Right renal pelvis (tissue), 4 donors: ENCODE results near the gene PDCL3. TPM values are rescaled to one million over a fixed set of nuclear protein-coding genes. Genes with fewer than 3 reads are reported as not detected.

Source experiments
- DNase-seq, 4 donors: peaks; one replicate each; pipeline ENCODE4 v3.0.0-alpha.2; 2013; ENCODE audit warnings: low read depth in 4 of 4, low spot score in 3 of 4, missing footprints in 1 of 4
- polyA plus RNA-seq, 4 donors: library from polyadenylated mRNA; unstranded; fragments of 120-200 nt; gene quantifications; one replicate each; pipeline ENCODE4 v1.2.1, GENCODE V29; 2013; ENCODE audit not compliant: insufficient read length in 4 of 4

PDCL3 gene
- polyA plus RNA-seq: 10 to 100 TPM; 36.1 to 43.1 (median 39.8) TPM

GRCh38 chr2:100562613-100563406 is at the start of gene PDCL3:
Gene PDCL3 (plus strand): TSS chr2:100562993. CDS start chr2:100563068, 75 bp downstream.
- DNase-seq: peak; percentile 92 to 95 (median 94)

DNA sequence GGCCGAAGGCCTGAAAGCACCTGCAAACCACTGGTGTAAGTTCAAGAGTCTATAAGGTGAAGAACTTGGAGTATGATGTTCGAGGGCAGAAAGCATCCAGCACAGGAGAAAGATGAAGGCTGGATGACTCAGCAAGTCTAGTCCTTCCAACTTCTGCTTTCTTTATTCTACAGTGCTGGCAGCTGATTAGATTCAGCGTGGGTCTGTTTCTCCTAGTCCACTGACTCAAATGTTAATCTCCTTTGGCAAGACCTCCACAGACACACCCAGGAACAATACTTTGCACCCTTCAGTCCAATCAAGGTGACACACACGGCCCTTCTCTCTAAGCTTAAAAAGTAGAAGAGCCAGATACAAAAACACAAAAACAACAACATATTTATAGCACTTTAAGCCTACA is 49.1 kb upstream of the PDCL3 start:
- no peak for DNase-seq

GRCh38 chr2:100517556-100517955 is 45.2 kb upstream of the PDCL3 start:
- DNase-seq: no peak

- DNase-seq: no peak
Measured at GRCh38 chr2:100518801-100519200, 44.0 kb upstream of the PDCL3 start.

- no peak for DNase-seq
Measured at GRCh38 chr2:100520224-100520623, 42.6 kb upstream of the PDCL3 start.

DNA sequence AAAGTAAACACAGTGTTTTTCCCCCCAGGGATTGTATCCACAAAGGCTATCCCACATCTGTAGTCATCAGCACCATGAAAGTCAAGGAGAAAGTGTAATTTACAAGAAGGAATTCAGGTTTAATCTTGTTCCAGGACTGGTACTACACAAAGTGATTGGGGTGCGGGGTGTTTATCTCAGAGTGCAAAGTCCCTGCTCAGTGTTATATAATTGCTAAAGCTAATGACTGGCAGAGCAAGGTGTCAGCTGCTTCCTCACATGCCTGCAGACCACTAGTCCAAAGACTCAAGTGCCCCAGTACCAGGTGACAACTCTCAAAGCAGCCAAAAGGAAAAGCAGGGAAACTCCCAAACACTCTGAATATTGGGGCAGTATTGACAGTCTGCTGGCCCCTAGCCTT is 40.4 kb upstream of the PDCL3 start:
- DNase-seq: no peak

DNA sequence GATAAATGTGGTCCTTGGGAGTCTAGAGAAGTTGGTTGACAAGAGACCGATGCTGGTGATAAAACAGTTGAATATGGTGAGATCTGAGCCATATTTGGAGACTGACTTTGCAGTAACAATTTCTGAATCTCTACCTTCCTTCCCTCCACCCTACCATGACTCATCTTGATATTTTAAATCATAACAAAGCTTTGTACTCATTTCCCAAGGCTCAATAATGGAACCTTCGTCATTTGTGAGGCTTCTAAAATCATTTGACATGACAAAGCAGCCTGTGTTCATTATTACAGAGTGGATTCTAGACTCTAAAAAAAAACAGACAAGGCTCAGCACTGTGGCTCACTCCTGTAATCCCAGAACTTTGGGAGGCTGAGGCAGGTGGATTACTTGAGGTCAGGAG is 38.5 kb upstream of the PDCL3 start:
- no peak for DNase-seq

DNA sequence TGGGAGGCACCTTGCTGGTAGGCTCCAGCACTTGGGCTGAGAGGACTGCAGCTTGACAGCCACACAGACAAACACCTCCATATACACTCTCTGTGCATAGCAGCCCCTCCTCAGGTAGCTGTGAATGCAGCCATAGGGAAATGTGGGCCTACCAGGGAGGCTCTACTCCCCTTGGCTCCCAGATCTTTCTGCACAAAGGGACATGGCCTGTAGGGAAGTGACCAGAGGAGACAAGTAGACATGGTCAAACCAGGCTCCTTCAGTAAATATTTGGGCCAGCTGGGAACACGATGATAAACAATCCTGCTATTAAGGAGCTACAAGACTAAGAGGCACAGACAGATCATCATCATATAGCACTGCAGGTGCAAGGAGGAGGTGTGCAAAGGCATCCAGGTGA is 35.9 kb upstream of the PDCL3 start:
- no peak for DNase-seq

DNA sequence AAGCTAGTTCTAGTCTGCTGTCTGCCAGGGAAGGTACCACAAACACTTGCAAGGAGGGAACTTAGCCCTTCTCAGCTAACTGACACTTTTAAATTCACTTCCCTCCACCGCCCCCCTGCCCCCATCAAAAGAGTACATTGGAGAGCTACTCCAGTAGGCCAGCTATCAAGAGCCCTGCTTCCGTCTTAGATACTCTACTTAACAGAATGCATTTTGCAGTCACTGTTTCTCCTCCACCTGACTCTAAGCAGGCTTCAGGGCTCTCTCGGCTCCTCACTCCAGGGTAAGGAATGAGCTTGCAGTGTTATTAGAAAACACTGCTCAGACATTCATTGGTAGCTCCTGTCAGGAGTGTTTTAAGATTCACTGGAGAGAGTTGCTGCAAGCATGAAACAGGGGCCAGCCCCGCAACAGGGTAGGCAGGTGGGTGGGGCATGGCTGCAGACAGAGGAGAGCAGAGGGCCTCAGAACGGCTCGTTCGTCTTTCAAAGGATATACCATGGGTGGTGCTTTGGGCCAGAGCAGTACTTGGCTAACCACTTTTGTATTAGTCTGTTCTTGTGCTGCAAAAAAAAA is 35.3 kb upstream of the PDCL3 start:
- no peak for DNase-seq

DNA sequence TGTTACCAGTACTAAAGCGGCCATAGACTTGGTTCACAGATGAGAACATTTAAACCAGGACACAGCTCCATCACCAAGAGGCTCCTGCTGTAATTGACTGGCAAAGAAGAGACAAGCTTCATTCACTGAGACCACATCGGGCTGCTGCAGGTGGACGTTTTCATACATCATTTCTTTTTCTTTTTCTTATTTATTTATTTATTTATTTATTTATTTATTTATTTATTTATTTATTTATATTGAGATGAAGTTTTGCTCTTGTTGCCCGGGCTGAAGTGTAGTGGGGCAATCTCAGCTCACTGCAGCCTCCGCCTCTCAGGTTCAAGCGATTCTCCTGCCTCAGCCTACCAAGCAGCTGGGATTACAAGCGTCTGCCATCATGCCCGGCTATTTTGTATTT is 33.6 kb upstream of the PDCL3 start:
- DNase-seq: no peak

DNA sequence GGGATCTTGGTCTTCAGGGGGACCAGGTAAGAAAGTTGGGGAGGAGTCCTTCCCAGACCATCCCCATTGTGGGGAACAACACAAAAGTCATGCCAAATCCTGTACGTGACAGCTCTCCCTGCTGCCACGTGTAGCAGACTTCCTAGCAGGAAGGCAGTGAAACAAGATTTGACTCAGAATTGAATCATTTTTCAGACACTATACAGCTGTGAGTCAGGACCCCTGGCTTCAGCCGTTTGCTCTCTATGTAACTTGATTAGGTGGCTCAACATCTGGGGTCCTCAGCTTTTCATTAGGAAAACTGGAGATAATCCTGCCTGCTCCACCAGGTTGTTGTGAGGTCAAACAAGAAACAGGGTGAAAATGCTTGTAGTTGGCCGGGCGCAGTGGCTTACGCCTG is 32.9 kb upstream of the PDCL3 start:
- no peak for DNase-seq

GRCh38 chr2:100535855-100536254 is 26.9 kb upstream of the PDCL3 start:
- no peak for DNase-seq

GRCh38 chr2:100537918-100538317 is 24.9 kb upstream of the PDCL3 start:
- DNase-seq: no peak

GRCh38 chr2:100539221-100539620 is 23.6 kb upstream of the PDCL3 start:
- DNase-seq: no peak

DNA sequence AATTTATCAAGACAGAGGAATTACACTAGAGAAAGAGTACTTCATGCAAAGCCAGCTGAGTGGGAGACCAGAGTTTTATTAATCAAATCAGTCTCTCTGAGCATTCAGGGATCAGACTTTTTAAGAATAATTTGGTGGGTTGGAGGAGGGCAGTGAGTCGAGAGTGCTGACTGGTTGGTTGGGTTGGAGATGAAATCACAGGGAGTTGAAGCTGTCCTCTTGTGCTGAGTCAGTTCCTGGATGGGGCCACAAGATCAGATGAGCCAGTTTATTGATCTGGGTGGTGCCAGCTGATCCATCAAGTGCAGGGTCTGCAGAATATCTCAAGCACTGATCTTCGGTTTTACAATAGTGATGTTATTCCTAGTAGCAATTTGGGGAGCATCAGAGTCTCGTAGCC is 21.4 kb upstream of the PDCL3 start:
- no peak for DNase-seq

GRCh38 chr2:100542418-100542817 is 20.4 kb upstream of the PDCL3 start:
- DNase-seq: no peak

- DNase-seq: no peak
Measured at GRCh38 chr2:100544911-100545596, 17.7 kb upstream of the PDCL3 start.

- no peak for DNase-seq
Measured at GRCh38 chr2:100546469-100546868, 16.3 kb upstream of the PDCL3 start.

- no peak for DNase-seq
Measured at GRCh38 chr2:100548771-100549170, 14.0 kb upstream of the PDCL3 start.

- DNase-seq: no peak
Measured at GRCh38 chr2:100551303-100551702, 11.5 kb upstream of the PDCL3 start.

- no peak for DNase-seq
Measured at GRCh38 chr2:100554798-100555407, 7.9 kb upstream of the PDCL3 start.
